ENCODE measurements around the gene STX10.

The STX10 gene

DNA sequence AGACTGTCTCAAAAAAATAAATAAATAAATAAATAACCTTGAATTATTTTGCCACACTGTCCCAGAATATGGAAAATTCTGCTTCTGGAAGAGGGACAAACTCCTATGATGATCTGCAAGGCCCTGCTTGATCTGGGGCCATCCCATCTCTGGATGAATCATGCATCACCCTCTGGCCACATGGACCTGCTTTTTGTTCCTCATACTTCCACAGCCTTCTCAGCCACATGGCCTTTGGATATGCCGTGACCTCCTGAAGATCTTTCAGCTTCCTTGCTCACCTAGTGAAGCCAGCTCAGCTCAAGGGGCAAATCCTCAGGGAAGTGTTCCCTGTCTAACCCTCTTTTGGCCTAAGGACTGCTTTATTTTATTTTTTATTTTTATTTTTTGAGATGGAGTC is 10.4 kb upstream of the STX10 start:
- DNase-seq (ENCODE audit: insufficient read length): no peak
- FAIRE-seq: no peak
- TF ChIP-seq TAF1 (IDR thresholded peaks at IDR 0.05; ENCODE audit: borderline replicate concordance, low read depth, low read length) (no peak), POLR2AphosphoS5 (IDR thresholded peaks at IDR 0.05; ENCODE audit: low read depth, low read length) (no peak), POLR2A (IDR thresholded peaks at IDR 0.05; ENCODE audit: low read depth, low read length) (no peak)

DNA sequence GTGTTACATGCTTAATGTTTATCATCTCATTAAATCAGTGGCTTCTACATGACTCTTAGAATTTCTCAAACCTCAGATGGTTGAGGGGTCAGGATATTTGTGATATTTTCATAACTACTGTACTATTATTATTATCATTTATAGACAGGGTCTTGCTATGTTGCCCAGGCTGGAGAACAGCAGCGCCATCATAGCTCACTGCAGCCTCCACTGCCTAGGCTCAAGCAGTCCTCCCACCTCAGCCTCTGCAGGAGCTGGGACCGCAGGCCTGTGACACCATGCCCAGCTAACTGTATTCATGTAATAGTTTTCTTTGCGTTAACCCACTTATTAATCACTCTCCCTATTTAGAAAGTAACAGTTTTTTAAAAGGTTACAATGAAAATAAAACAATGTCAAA is 9.5 kb upstream of the STX10 start:
- TF ChIP-seq POLR2AphosphoS5 (IDR thresholded peaks at IDR 0.05; ENCODE audit: low read depth, low read length): no peak
- FAIRE-seq (no peak), DNase-seq (ENCODE audit: insufficient read length) (no peak)

DNA sequence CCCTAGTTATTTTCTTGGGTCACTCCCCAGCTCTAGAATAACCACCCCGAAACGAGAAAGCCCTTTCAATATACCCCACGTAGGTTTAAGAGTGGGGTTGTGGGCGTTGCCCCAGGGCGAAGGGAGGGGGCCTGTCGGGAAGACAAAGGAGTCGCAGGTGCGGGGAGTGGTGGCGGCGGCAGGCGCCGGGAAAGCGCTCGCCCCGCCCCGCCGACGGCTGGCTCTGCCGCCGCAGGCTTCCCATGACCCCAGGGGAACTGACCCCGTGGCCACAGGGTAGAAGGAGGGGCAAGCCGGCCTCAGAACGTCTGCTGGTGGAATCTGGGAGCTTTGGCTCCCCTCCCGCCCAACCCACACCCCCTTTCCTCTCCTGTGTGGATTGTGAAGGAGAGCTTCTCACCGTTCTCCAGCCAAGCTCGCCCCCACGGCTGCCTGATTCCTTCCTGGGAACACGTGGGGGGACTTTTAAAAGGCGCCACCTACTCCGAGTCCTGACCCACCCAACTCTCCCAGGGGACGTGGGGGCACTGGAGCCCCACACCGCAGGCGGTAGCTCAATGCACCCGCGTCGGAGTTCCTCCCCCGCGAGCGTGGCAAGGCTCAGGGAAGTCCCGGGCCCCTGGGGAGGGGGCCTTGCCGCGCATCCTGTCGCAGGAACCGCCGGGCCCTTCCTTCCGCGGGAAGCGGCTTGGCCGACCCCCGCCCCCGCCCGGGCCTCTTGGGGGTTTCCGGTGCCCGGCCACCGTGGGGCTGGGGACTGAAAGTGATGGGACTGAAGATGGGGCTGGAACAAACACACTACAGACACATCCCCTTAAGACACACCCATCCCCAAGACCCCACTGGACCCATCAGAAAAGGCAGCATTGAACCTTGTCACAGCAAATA is 5.5 kb upstream of the STX10 start:
- FAIRE-seq (peak; percentile 85), DNase-seq (ENCODE audit: insufficient read length) (no peak)
- TF ChIP-seq TAF1 (IDR thresholded peaks at IDR 0.05; ENCODE audit: borderline replicate concordance, low read depth, low read length) (no peak), POLR2AphosphoS5 (IDR thresholded peaks at IDR 0.05; ENCODE audit: low read depth, low read length) (no peak; the same call in 1 of the 2 replicates), POLR2A (IDR thresholded peaks at IDR 0.05; ENCODE audit: low read depth, low read length) (peak; percentile 50; the same call in 1 of the 2 replicates)

DNA sequence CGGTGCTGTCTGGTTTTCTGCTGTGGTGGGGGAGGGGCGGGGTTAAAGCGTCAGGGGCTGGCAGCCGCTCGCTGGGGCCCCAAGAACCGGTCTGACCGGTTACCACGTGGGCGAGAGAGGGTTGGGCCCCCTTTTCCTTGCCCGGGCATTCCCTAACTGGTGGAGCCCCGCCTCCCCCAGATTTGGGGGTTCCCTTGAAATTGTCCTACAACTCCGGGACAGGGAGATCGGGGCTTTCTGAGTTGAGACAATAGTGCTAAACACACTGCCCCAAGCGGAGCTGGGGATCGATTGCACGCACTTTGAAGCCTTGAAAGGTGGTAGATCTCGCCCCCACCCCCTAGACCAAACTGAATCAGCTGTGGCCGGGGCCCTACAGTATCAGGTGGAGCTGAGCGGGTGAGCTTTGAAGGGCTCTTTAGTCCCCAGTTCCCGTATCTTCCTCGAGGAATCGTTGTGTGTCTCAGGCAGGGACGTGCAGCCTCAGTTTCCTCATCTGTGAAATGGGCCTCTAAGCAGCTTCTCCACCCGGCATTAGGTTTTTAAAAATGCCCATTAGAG is 4.8 kb upstream of the STX10 start:
- peak; percentile 74 for FAIRE-seq
- DNase-seq (ENCODE audit: insufficient read length): peak; percentile 52
- TF ChIP-seq TAF1 (IDR thresholded peaks at IDR 0.05; ENCODE audit: borderline replicate concordance, low read depth, low read length) (no peak), POLR2A (IDR thresholded peaks at IDR 0.05; ENCODE audit: low read depth, low read length) (peak; percentile 75), POLR2AphosphoS5 (IDR thresholded peaks at IDR 0.05; ENCODE audit: low read depth, low read length) (peak; percentile 91)

GRCh38 chr19:13154241-13154778 is 4.1 kb upstream of the STX10 start:
- DNase-seq (ENCODE audit: insufficient read length) (no peak), FAIRE-seq (peak; percentile 80)
- TF ChIP-seq POLR2AphosphoS5 (IDR thresholded peaks at IDR 0.05; ENCODE audit: low read depth, low read length) (no peak; the same call in 1 of the 2 replicates), POLR2A (IDR thresholded peaks at IDR 0.05; ENCODE audit: low read depth, low read length) (peak; percentile 18; the same call in 1 of the 2 replicates)

DNA sequence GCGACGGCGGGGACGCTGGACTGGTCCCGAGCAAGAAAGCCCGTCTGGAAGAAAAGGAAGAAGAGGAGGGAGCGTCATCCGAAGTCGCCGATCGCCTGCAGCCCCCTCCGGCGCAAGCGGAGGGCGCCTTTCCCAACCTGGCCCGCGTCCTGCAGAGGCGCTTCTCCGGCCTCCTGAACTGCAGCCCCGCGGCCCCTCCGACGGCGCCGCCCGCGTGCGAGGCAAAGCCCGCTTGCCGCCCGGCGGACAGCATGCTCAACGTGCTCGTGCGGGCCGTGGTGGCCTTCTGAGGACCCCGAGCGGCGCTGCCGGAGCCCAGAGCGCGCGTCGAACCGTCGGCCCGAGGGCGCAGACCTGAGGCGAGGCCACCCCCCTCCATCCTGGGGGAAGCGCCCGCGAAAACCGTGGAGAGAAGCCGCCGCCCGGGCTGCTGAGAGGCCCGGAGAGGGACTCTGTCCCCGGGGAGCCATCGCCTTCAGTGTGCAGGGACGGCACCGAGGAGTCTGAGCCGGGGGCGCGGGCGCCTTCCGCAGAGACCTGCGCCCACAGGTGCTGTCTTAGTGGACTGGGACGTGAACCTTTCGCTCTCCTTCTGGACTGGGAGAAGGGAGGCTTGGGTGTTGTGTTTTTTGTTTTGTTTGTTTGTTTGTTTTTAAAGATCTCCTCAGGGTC is 3.5 kb upstream of the STX10 start:
- no peak for DNase-seq (ENCODE audit: insufficient read length)
- FAIRE-seq: no peak
- TF ChIP-seq POLR2A (IDR thresholded peaks at IDR 0.05; ENCODE audit: low read depth, low read length) (no peak), POLR2AphosphoS5 (IDR thresholded peaks at IDR 0.05; ENCODE audit: low read depth, low read length) (no peak; the same call in 1 of the 2 replicates), TAF1 (IDR thresholded peaks at IDR 0.05; ENCODE audit: borderline replicate concordance, low read depth, low read length) (no peak)

DNA sequence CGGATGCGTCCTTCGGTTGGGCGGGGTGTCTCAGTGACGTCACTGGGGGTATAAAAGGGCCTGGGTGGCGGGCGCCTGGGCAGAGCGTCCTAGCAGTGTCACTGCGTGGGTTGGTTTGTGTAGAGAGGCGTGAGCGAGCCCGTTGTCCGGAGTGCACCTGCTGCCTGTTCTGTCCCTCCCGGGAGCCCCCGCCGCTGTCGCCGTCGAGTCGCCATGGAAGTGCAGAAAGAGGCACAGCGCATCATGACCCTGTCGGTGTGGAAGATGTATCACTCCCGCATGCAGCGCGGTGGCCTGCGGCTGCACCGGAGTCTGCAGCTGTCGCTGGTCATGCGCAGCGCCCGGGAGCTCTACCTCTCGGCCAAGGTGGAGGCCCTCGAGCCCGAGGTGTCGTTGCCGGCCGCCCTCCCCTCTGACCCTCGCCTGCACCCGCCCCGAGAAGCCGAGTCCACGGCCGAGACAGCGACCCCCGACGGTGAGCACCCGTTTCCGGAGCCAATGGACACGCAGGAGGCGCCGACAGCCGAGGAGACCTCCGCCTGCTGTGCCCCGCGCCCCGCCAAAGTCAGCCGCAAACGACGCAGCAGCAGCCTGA is 2.9 kb upstream of the STX10 start:
- FAIRE-seq: no peak
- DNase-seq (ENCODE audit: insufficient read length): peak; percentile 76
- TF ChIP-seq POLR2A (IDR thresholded peaks at IDR 0.05; ENCODE audit: low read depth, low read length) (peak; percentile 100), POLR2AphosphoS5 (IDR thresholded peaks at IDR 0.05; ENCODE audit: low read depth, low read length) (peak; percentile 100), TAF1 (IDR thresholded peaks at IDR 0.05; ENCODE audit: borderline replicate concordance, low read depth, low read length) (peak; percentile 99)

GRCh38 chr19:13152356-13152973 is 2.3 kb upstream of the STX10 start:
- no peak for TF ChIP-seq POLR2A (IDR thresholded peaks at IDR 0.05; ENCODE audit: low read depth, low read length)
- no peak for TF ChIP-seq TAF1 (IDR thresholded peaks at IDR 0.05; ENCODE audit: borderline replicate concordance, low read depth, low read length)
- no peak for TF ChIP-seq POLR2AphosphoS5 (IDR thresholded peaks at IDR 0.05; ENCODE audit: low read depth, low read length)
- peak; percentile 87 for FAIRE-seq
- no peak for DNase-seq (ENCODE audit: insufficient read length)

DNA sequence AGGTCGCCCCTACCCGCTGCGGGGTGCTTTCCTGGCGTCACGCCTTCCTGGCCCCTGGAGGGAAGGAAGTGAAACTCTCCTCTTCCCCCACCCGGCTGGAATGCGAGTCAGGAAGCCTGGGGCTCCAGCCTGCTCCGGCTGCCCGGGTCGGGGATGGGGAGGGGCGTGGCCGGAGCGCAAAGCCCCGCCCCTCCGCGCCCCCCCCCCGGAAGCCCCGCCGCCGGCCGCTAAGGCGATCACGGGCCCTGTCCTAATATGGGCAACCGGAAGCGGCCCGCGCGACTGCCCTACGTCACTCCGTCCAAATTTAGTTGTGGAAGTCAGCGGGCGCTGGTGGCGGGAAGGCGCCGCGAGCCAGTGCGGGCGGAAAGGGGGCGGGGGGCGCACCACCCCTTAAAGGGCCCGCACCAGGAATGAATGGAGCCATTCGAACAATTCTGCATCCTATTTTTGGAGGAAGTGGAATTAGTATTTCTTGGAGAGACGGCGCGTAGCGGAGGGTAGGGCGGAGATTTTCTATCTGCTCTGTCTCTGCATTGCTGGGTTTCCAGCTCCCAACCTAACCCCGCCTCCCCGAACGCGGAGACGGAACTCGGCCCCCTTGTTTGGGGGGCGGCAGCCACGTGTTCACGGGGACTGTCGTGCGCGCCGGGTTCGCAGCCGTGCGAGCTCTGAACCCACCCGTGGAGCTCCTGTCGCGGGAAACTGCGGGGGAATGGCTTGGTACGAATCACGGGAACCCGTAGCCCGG is 1.6 kb upstream of the STX10 start:
- peak; percentile 79 for FAIRE-seq
- DNase-seq (ENCODE audit: insufficient read length): peak; percentile 83
- no peak; the same call in 1 of the 2 replicates for TF ChIP-seq POLR2AphosphoS5 (IDR thresholded peaks at IDR 0.05; ENCODE audit: low read depth, low read length)
- TF ChIP-seq POLR2A (IDR thresholded peaks at IDR 0.05; ENCODE audit: low read depth, low read length): peak; percentile 54; the same call in 1 of the 2 replicates

- TF ChIP-seq TAF1 (IDR thresholded peaks at IDR 0.05; ENCODE audit: borderline replicate concordance, low read depth, low read length) (no peak), POLR2AphosphoS5 (IDR thresholded peaks at IDR 0.05; ENCODE audit: low read depth, low read length) (no peak; the same call in 1 of the 2 replicates), POLR2A (IDR thresholded peaks at IDR 0.05; ENCODE audit: low read depth, low read length) (peak; percentile 40; the same call in 1 of the 2 replicates)
- no peak for DNase-seq (ENCODE audit: insufficient read length)
- peak; percentile 76 for FAIRE-seq
These were observed 893 bp upstream of the STX10 start for GRCh38 chr19:13150931-13151604.
